HG03095 (cell line): ENCODE data around the gene NCR2.

Source experiments
- ATAC-seq: cut with Tn5 transposase; IDR thresholded peaks from one replicate; pipeline ENCODE4 v1.9.1; 2021; ENCODE audit warnings: moderate library complexity; ENCODE audit not compliant: unreplicated experiment

Gene NCR2

GRCh38 chr6:41358503-41358902 lies 23.1 kb downstream of the NCR2 start:
- no peak for ATAC-seq

DNA sequence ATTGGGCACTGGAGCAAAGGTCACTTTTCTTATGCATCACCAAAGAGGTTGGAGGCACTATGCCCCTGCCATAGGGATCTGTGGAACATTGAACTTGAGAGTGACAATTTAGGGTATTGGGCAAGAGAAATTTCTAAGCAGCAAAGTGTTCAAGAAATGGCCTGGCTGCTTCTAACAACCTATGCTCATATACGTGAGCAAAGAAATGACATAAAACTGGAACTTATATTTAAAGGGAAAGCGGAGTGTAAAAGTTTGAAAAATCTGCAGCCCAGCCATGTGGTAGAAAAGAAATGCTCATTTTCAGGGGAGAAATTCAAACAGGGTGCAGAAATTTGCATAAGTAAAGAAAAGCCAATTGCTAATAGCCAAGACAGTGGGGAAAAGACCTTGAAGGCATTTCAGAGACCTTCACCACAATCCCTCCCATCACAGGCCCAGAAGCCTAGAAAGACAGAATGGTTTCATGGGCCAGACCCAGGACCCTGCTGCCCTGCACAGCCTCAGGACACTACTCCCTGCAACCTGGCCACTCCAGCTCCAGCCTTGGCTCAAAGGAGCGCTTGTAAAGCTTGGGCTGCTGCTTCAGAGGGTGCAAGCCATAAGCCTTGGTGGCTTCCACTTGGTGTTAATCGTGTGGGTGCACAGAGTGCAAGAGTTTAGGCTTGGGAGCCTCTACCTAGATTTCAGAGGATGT lies 24.4 kb downstream of the NCR2 start:
- no peak for ATAC-seq

DNA sequence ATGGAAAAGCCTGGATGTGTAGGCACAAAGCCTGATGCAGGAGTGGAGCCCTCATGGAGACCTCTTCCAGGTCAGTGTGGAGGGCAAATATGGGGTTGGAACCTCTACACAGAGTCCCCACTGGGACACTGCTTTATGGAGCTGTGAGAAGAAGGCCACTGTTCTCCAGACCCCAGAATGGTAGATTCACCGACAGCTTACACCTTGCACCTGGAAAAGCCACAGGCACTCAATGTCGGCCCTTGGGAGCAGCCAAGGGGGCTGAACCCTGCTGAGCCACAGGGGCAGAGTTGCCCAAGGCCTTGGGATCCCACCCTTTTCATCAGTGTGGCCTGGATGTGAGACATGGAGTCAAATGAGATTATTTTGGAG lies 24.9 kb downstream of the NCR2 start:
- no peak for ATAC-seq

DNA sequence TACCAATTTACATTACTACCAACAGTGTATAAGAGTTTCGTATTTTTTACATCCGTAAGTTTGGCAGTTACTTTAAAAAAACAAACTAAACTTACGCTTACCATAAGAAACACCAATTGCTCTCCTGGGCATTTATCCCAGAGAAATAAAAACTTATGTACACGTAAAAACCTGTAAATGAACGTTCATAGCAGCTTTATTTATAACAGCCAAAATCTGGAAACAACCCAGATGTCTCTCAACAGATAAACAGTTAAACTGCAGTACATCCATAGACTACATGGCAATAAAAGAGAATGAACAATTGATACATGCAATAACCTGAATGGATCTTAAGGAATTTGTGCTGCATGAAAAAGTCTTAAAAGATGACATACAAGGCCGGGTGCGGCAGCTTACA lies 30.7 kb downstream of the NCR2 start:
- ATAC-seq: no peak

- no peak for ATAC-seq
Measured at GRCh38 chr6:41367061-41367460, 31.7 kb downstream of the NCR2 start.

DNA sequence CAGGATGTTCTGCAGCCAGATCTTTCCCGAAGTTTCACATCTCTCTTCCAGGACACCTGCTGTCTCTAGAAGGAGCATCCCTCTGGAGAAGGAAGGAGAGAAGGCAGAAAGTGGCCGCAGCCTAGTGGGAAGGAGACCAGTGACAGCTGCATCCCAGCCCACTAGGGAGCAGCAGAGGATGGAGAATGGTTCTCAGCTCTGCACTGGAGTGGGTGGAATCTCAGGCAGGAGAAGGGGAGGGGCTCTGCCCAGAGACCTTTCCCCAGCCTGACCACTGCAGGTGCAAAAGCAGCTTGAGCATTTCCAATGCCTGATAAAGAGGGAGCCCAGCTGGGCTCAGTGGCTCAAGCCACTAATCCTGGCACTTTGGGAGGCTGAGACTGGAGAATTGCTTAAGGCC lies 32.3 kb downstream of the NCR2 start:
- ATAC-seq: no peak

- no peak for ATAC-seq
Measured at GRCh38 chr6:41370488-41371111, 35.2 kb downstream of the NCR2 start.

DNA sequence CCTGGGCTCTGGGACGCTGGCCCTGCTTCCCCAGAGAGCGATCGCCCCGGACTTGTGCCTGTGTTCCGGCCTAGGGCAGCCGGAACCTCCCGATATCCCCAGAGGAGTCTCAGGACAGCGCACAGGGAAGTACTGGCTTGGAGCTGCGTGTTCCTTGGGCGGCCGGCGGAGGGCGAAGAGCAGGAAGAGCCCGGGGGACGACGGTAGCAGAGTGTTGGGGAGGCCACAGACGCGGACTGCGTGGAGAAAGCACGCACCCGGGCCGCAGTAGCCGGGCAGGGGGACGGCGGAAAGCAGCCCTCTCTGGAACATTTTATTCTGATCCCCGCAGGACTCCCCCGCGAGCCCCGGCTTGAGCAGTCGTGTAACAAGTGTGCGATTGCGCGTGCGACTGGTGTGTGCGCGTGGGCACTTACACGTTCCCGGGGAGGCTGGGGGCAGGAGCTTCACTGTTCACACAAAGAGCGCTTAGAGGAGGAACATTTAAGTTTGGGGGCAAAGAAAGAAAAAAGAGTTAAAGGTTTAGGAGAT lies 36.1 kb downstream of the NCR2 start:
- ATAC-seq: no peak

- no peak for ATAC-seq
Measured at GRCh38 chr6:41371992-41372831, 36.8 kb downstream of the NCR2 start.

- no peak for ATAC-seq
Measured at GRCh38 chr6:41372832-41373626, 37.6 kb downstream of the NCR2 start.

- no peak for ATAC-seq
Measured at GRCh38 chr6:41373627-41373918, 38.2 kb downstream of the NCR2 start.

DNA sequence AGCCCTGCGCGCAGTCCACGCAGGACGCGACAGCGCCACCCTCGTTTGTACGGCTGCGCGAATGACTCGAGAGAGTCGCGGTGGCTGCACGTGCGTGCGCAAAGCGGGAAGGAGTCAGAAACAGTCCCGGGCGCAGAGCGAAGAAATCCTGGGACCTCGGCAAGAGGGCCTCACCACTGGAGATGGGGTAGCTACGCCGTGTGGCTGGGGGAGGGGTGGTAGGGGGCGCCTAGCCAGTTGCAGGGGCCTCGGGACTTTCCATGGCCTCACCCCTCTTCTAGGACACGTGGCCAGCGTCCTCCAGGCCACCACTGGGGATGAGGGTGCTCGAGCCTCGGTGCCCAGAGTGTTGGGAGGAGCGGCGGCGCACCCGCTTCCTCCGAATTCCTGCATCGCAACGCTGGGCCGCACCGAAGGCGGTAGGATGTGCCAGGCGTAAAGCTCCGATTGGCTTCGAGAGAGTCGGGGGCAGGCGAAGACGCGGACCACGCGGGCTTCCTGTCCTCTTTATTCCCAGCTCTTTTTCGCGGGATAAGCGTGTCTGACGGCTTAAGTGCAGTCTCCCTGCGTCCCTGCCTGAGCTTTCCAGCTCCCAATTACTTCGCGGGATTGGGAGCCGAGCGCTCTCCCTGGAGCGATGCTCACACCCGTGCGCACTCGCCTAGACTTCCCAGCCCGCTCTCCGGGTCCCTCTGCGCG lies 38.7 kb downstream of the NCR2 start:
- ATAC-seq: no peak

GRCh38 chr6:41374618-41375590 lies 39.5 kb downstream of the NCR2 start:
- no peak for ATAC-seq

- ATAC-seq: no peak
Measured at GRCh38 chr6:41375598-41376151, 40.3 kb downstream of the NCR2 start.

GRCh38 chr6:41376176-41376575 lies 40.8 kb downstream of the NCR2 start:
- ATAC-seq: no peak

GRCh38 chr6:41377071-41377470 lies 41.7 kb downstream of the NCR2 start:
- ATAC-seq: no peak

GRCh38 chr6:41379306-41379705 lies 43.9 kb downstream of the NCR2 start:
- no peak for ATAC-seq

- ATAC-seq: no peak
Measured at GRCh38 chr6:41386594-41386993, 51.2 kb downstream of the NCR2 start.

GRCh38 chr6:41392246-41392645 lies 56.8 kb downstream of the NCR2 start:
- ATAC-seq: no peak
